ENCODE measurements around the gene PROX1.

PROX1 gene

GRCh38 chr1:213979751-213980586, 7.8 kb upstream of the PROX1 start:
- no peak for DNase-seq (ENCODE audit: low read depth)

- DNase-seq (ENCODE audit: low read depth): no peak
These were observed 6.9 kb upstream of the PROX1 start for GRCh38 chr1:213980906-213981305.

- DNase-seq (ENCODE audit: low read depth): no peak
These were observed 5.5 kb upstream of the PROX1 start for GRCh38 chr1:213982289-213982671.

- DNase-seq (ENCODE audit: low read depth): no peak
These were observed 4.9 kb upstream of the PROX1 start for GRCh38 chr1:213982672-213983492.

GRCh38 chr1:213983493-213984386, 4.0 kb upstream of the PROX1 start:
- DNase-seq (ENCODE audit: low read depth): no peak

- no peak for DNase-seq (ENCODE audit: low read depth)
These were observed 3.2 kb upstream of the PROX1 start for GRCh38 chr1:213984387-213985208.

GRCh38 chr1:213985209-213986019, 2.4 kb upstream of the PROX1 start:
- no peak for DNase-seq (ENCODE audit: low read depth)

GRCh38 chr1:213986020-213986924, 1.5 kb upstream of the PROX1 start:
- DNase-seq (ENCODE audit: low read depth): no peak

- no peak for DNase-seq (ENCODE audit: low read depth)
These were observed 885 bp upstream of the PROX1 start for GRCh38 chr1:213986925-213987250.

- no peak for DNase-seq (ENCODE audit: low read depth)
These were observed 299 bp upstream of the PROX1 start for GRCh38 chr1:213987422-213987926.

- peak; percentile 1 for DNase-seq (ENCODE audit: low read depth)
These were observed 781 bp downstream of the PROX1 start for GRCh38 chr1:213988507-213989001.

- DNase-seq (ENCODE audit: low read depth): no peak
These were observed 1.5 kb downstream of the PROX1 start for GRCh38 chr1:213989002-213989855.

GRCh38 chr1:213993929-213994328, 6.2 kb downstream of the PROX1 start:
- DNase-seq (ENCODE audit: low read depth): no peak

GRCh38 chr1:213994888-213995287, 7.1 kb downstream of the PROX1 start:
- DNase-seq (ENCODE audit: low read depth): no peak

GRCh38 chr1:213995603-213996002, 7.8 kb downstream of the PROX1 start:
- no peak for DNase-seq (ENCODE audit: low read depth)

GRCh38 chr1:213996320-213997037, 8.7 kb downstream of the PROX1 start:
- no peak for DNase-seq (ENCODE audit: low read depth)

- no peak for DNase-seq (ENCODE audit: low read depth)
These were observed 9.4 kb downstream of the PROX1 start for GRCh38 chr1:213997038-213997771.

Data from HS-5 (cell line).